Progenitor cell of endocrine pancreas (in vitro differentiated cells): ENCODE measurements around the gene RNF114. TPM values are rescaled to one million over a fixed set of nuclear protein-coding genes. Genes with fewer than 3 reads are reported as not detected.

Experiments used
- DNase-seq: peaks from one replicate; pipeline ENCODE4 v3.0.0; 2021; ENCODE audit warnings: low spot score; ENCODE audit not compliant: unreplicated experiment
- H3K27ac Mint-ChIP-seq: 2 replicates; pipeline ENCODE4 v1.8.0; 2021; ENCODE audit warnings: mild to moderate bottlenecking, moderate library complexity, mixed read lengths
- H3K27me3 Mint-ChIP-seq: 2 replicates; pipeline ENCODE4 v1.8.0; 2021; ENCODE audit warnings: mixed read lengths
- H3K36me3 Mint-ChIP-seq: 2 replicates; pipeline ENCODE4 v1.8.0; 2022; ENCODE audit warnings: mixed read lengths; ENCODE audit not compliant: insufficient read depth
- H3K4me1 Mint-ChIP-seq: 2 replicates; pipeline ENCODE4 v1.8.0; 2021; ENCODE audit warnings: low read depth, mixed read lengths
- H3K4me3 Mint-ChIP-seq: 2 replicates; pipeline ENCODE4 v1.8.0; 2021; ENCODE audit warnings: low read depth, mild to moderate bottlenecking, moderate library complexity, mixed read lengths
- H3K9me3 Mint-ChIP-seq: 2 replicates; pipeline ENCODE4 v1.8.0; 2021; ENCODE audit warnings: low read depth, mixed read lengths
- CTCF ChIP-seq: fragments of 200-600 bp; sonication (generic); IDR thresholded peaks from one replicate; pipeline ENCODE4 v1.5.0; 2021; ENCODE audit warnings: antibody characterized with exemption, mild to moderate bottlenecking; ENCODE audit not compliant: unreplicated experiment
- total RNA-seq: library from RNA; stranded (reverse); gene quantifications from 2 replicates; pipeline ENCODE4 v1.2.1, GENCODE V29; 2021

Gene RNF114
- total RNA-seq, 1 donor from 2014 or later, result 56.6 TPM

GRCh38 chr20:49916146-49917002 lies 19.8 kb upstream of the RNF114 start:
- no peaks in the 10 kb centered on the region for H3K9me3 Mint-ChIP-seq
- H3K27me3 Mint-ChIP-seq, result no peaks in the 10 kb centered on the region
- H3K36me3 Mint-ChIP-seq, result no peaks in the 10 kb centered on the region
- peak overlapping the region; percentile 99 for H3K4me3 Mint-ChIP-seq
- peaks cover 23% of the 10 kb centered on the region for H3K4me1 Mint-ChIP-seq
- DNase-seq, result no peak
- H3K27ac Mint-ChIP-seq, result peak overlapping the region; percentile 100
- TF ChIP-seq CTCF, result no peak

- Mint-ChIP-seq H3K4me1 (peaks cover 23% of the 10 kb centered on the region), H3K36me3 (no peaks in the 10 kb centered on the region), H3K27ac (peak overlapping the region; percentile 33), H3K9me3 (no peaks in the 10 kb centered on the region), H3K27me3 (no peaks in the 10 kb centered on the region), H3K4me3 (no peak overlapping the region)
- no peak for DNase-seq
- TF ChIP-seq CTCF, result no peak
These were observed 17.8 kb upstream of the RNF114 start for GRCh38 chr20:49918446-49918845.

GRCh38 chr20:49919009-49919408 lies 17.2 kb upstream of the RNF114 start:
- no peak overlapping the region for H3K27ac Mint-ChIP-seq
- no peaks in the 10 kb centered on the region for H3K27me3 Mint-ChIP-seq
- H3K4me1 Mint-ChIP-seq, result peaks cover 18% of the 10 kb centered on the region
- H3K36me3 Mint-ChIP-seq, result no peaks in the 10 kb centered on the region
- no peak overlapping the region for H3K4me3 Mint-ChIP-seq
- TF ChIP-seq CTCF, result no peak
- H3K9me3 Mint-ChIP-seq, result no peaks in the 10 kb centered on the region
- DNase-seq, result no peak

- TF ChIP-seq CTCF, result no peak
- Mint-ChIP-seq H3K4me3 (no peak overlapping the region), H3K9me3 (no peaks in the 10 kb centered on the region), H3K27me3 (no peaks in the 10 kb centered on the region), H3K4me1 (peaks cover 15% of the 10 kb centered on the region), H3K36me3 (no peaks in the 10 kb centered on the region), H3K27ac (no peak overlapping the region)
- no peak for DNase-seq
These were observed 16.7 kb upstream of the RNF114 start for GRCh38 chr20:49919461-49919860.

GRCh38 chr20:49924247-49924646 lies 11.9 kb upstream of the RNF114 start:
- TF ChIP-seq CTCF, result no peak
- peaks cover 3% of the 10 kb centered on the region for H3K9me3 Mint-ChIP-seq
- peak overlapping the region; percentile 62 for H3K27ac Mint-ChIP-seq
- no peak overlapping the region for H3K4me3 Mint-ChIP-seq
- DNase-seq, result no peak
- no peaks in the 10 kb centered on the region for H3K36me3 Mint-ChIP-seq
- no peaks in the 10 kb centered on the region for H3K27me3 Mint-ChIP-seq
- peaks cover 2% of the 10 kb centered on the region for H3K4me1 Mint-ChIP-seq
